Progenitor cell of endocrine pancreas (in vitro differentiated cells): ENCODE measurements around the gene PARD3. TPM values are rescaled to one million over a fixed set of nuclear protein-coding genes. Genes with fewer than 3 reads are reported as not detected.

Source experiments
- DNase-seq: peaks from one replicate; pipeline ENCODE4 v3.0.0; 2021; ENCODE audit warnings: low spot score; ENCODE audit not compliant: unreplicated experiment
- H3K27ac Mint-ChIP-seq: 2 replicates; pipeline ENCODE4 v1.8.0; 2021; ENCODE audit warnings: mild to moderate bottlenecking, moderate library complexity, mixed read lengths
- H3K27me3 Mint-ChIP-seq: 2 replicates; pipeline ENCODE4 v1.8.0; 2021; ENCODE audit warnings: mixed read lengths
- H3K36me3 Mint-ChIP-seq: 2 replicates; pipeline ENCODE4 v1.8.0; 2022; ENCODE audit warnings: mixed read lengths; ENCODE audit not compliant: insufficient read depth
- H3K4me1 Mint-ChIP-seq: 2 replicates; pipeline ENCODE4 v1.8.0; 2021; ENCODE audit warnings: low read depth, mixed read lengths
- H3K4me3 Mint-ChIP-seq: 2 replicates; pipeline ENCODE4 v1.8.0; 2021; ENCODE audit warnings: low read depth, mild to moderate bottlenecking, moderate library complexity, mixed read lengths
- H3K9me3 Mint-ChIP-seq: 2 replicates; pipeline ENCODE4 v1.8.0; 2021; ENCODE audit warnings: low read depth, mixed read lengths
- CTCF ChIP-seq: fragments of 200-600 bp; sonication (generic); IDR thresholded peaks from one replicate; pipeline ENCODE4 v1.5.0; 2021; ENCODE audit warnings: antibody characterized with exemption, mild to moderate bottlenecking; ENCODE audit not compliant: unreplicated experiment
- total RNA-seq: library from RNA; stranded (reverse); gene quantifications from 2 replicates; pipeline ENCODE4 v1.2.1, GENCODE V29; 2021

Gene PARD3
- total RNA-seq, 1 donor from 2014 or later = 85.3 TPM

DNA sequence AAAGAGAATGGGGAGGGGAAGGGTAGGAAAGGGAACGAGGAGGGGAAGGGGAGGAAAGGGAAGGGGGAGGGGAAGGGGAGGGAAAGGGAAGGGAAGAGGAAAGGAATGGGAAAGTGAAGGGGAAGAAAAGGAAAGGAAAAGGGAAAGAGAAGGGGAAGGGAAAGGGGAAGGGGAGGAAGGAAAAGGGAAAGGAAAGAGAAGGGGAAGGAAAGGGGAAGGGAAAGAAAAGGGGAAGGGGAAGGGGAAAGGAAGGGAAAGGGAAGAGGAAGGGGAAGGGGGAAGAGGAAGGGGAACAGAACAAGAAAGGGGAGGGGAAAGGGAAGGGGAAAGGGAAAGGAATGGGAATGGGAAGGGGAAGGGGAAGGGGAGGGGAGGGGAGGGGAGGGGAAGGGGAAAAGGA lies 352.1 kb downstream of the PARD3 start:
- no peak for DNase-seq
- no peak overlapping the region for H3K27ac Mint-ChIP-seq
- peaks cover 2% of the 10 kb centered on the region for H3K4me1 Mint-ChIP-seq
- H3K4me3 Mint-ChIP-seq = no peak overlapping the region
- no peaks in the 10 kb centered on the region for H3K9me3 Mint-ChIP-seq
- H3K27me3 Mint-ChIP-seq = no peaks in the 10 kb centered on the region
- peaks cover 3% of the 10 kb centered on the region for H3K36me3 Mint-ChIP-seq
- TF ChIP-seq CTCF = no peak

GRCh38 chr10:34462056-34462455 lies 353.0 kb downstream of the PARD3 start:
- DNase-seq = no peak
- no peak overlapping the region for H3K4me3 Mint-ChIP-seq
- H3K27ac Mint-ChIP-seq = no peak overlapping the region
- H3K9me3 Mint-ChIP-seq = no peaks in the 10 kb centered on the region
- no peaks in the 10 kb centered on the region for H3K36me3 Mint-ChIP-seq
- TF ChIP-seq CTCF = no peak
- H3K27me3 Mint-ChIP-seq = no peaks in the 10 kb centered on the region
- peaks cover 2% of the 10 kb centered on the region for H3K4me1 Mint-ChIP-seq

- Mint-ChIP-seq H3K4me3 (no peak overlapping the region), H3K36me3 (peaks cover 2% of the 10 kb centered on the region), H3K9me3 (no peaks in the 10 kb centered on the region), H3K27ac (no peak overlapping the region), H3K4me1 (peaks cover 5% of the 10 kb centered on the region), H3K27me3 (no peaks in the 10 kb centered on the region)
- TF ChIP-seq CTCF = no peak
- no peak for DNase-seq
These were observed 360.4 kb downstream of the PARD3 start for GRCh38 chr10:34454590-34455261.

- no peak overlapping the region for H3K27ac Mint-ChIP-seq
- no peaks in the 10 kb centered on the region for H3K9me3 Mint-ChIP-seq
- no peak for TF ChIP-seq CTCF
- DNase-seq = no peak
- H3K27me3 Mint-ChIP-seq = no peaks in the 10 kb centered on the region
- peaks cover 8% of the 10 kb centered on the region for H3K4me1 Mint-ChIP-seq
- H3K36me3 Mint-ChIP-seq = peaks cover 3% of the 10 kb centered on the region
- H3K4me3 Mint-ChIP-seq = no peak overlapping the region
These were observed 365.3 kb downstream of the PARD3 start for GRCh38 chr10:34449836-34450235.

DNA sequence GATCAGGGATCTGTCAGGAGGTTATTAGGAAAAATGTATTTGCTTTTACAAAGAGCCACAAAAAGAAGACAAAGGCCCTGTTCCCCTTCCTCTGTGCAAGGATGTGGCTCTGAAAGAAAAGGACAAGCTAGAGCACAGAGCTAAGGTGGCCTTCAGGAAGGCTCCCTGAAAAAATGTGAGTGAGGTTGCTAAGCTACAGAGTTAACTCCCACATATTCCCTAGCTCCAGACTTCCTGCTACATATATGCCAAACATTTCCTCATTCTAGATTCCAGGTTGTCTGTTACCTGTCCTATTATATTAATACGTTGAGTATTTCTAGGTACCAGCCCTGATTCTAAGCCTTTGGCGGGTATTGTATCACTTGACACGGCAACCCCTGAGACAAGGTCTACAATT lies 369.0 kb downstream of the PARD3 start:
- no peak overlapping the region for H3K4me3 Mint-ChIP-seq
- H3K27me3 Mint-ChIP-seq = no peaks in the 10 kb centered on the region
- no peak for DNase-seq
- no peak overlapping the region for H3K27ac Mint-ChIP-seq
- H3K9me3 Mint-ChIP-seq = peaks cover 3% of the 10 kb centered on the region
- peaks cover 20% of the 10 kb centered on the region for H3K36me3 Mint-ChIP-seq
- TF ChIP-seq CTCF = no peak
- H3K4me1 Mint-ChIP-seq = peaks cover 3% of the 10 kb centered on the region
